Neural crest cell (in vitro differentiated cells): ENCODE data around the gene MC1R. TPM values are rescaled to one million over a fixed set of nuclear protein-coding genes. Genes with fewer than 3 reads are reported as not detected.
"Not testable (repeated sequence)": the region's sequence is repeated elsewhere in the genome, so short reads cannot be mapped to it uniquely, and the experiment has no call there.

Source experiments
- DNase-seq: peaks from one replicate; pipeline ENCODE4 v3.0.0; 2021; ENCODE audit warnings: low read depth, mixed read lengths, low spot score
- H3K27ac Mint-ChIP-seq: one replicate; pipeline ENCODE4 v1.8.0; 2021; ENCODE audit warnings: mild to moderate bottlenecking, mixed read lengths; ENCODE audit not compliant: unreplicated experiment
- H3K27me3 Mint-ChIP-seq: 2 replicates; pipeline ENCODE4 v1.8.0; 2021; ENCODE audit warnings: low read depth, mild to moderate bottlenecking, mixed read lengths
- H3K36me3 Mint-ChIP-seq: 2 replicates; pipeline ENCODE4 v1.8.0; 2021; ENCODE audit warnings: low read depth, mild to moderate bottlenecking, mixed read lengths
- H3K4me1 Mint-ChIP-seq: 2 replicates; pipeline ENCODE4 v1.8.0; 2021; ENCODE audit warnings: mixed read lengths
- H3K4me3 Mint-ChIP-seq: one replicate; pipeline ENCODE4 v1.8.0; 2021; ENCODE audit warnings: mild to moderate bottlenecking, mixed read lengths
- H3K9me3 Mint-ChIP-seq: 2 replicates; pipeline ENCODE4 v1.8.0; 2021; ENCODE audit warnings: mixed read lengths
- CTCF ChIP-seq: fragments of 200-600 bp; sonication (generic); conservative IDR thresholded peaks from 2 replicates; pipeline ENCODE4 v1.5.0; 2021; ENCODE audit warnings: antibody characterized with exemption, mild to moderate bottlenecking
- total RNA-seq: library from RNA; stranded (reverse); gene quantifications from 2 replicates; pipeline ENCODE4 v1.2.1, GENCODE V29; 2021

Gene MC1R
- total RNA-seq, 1 donor from 2014 or later: 8.3 TPM

- Mint-ChIP-seq H3K36me3 (peaks cover under 1% of the 10 kb centered on the region), H3K9me3 (no peaks in the 10 kb centered on the region), H3K4me3 (peak overlapping the region; percentile 96), H3K27me3 (peaks cover 11% of the 10 kb centered on the region), H3K27ac (no peak overlapping the region), H3K4me1 (peaks cover 27% of the 10 kb centered on the region)
- no peak for DNase-seq
- no peak for TF ChIP-seq CTCF
Measured at GRCh38 chr16:89924925-89925307, 6.3 kb downstream of the MC1R start.

GRCh38 chr16:89925596-89926079 lies 7.0 kb downstream of the MC1R start:
- Mint-ChIP-seq H3K36me3 (peaks cover 3% of the 10 kb centered on the region), H3K27me3 (peaks cover 11% of the 10 kb centered on the region), H3K9me3 (no peaks in the 10 kb centered on the region), H3K27ac (peak overlapping the region; percentile 86), H3K4me1 (peaks cover 24% of the 10 kb centered on the region), H3K4me3 (peak overlapping the region; percentile 96)
- TF ChIP-seq CTCF: no peak
- DNase-seq: no peak

GRCh38 chr16:89931305-89931896 lies 12.7 kb downstream of the MC1R start:
- Mint-ChIP-seq H3K27ac (no peak overlapping the region), H3K4me1 (peaks cover 5% of the 10 kb centered on the region), H3K27me3 (no peaks in the 10 kb centered on the region)

GRCh38 chr16:89931964-89932363 lies 13.3 kb downstream of the MC1R start:
- no peak overlapping the region for H3K27ac Mint-ChIP-seq
- DNase-seq: no peak
- H3K4me3 Mint-ChIP-seq: peak overlapping the region; percentile 76
- no peak for TF ChIP-seq CTCF
- peaks cover 5% of the 10 kb centered on the region for H3K4me1 Mint-ChIP-seq
- H3K27me3 Mint-ChIP-seq: no peaks in the 10 kb centered on the region
- peaks cover 21% of the 10 kb centered on the region for H3K36me3 Mint-ChIP-seq
- H3K9me3 Mint-ChIP-seq: no peaks in the 10 kb centered on the region

More at GRCh38 chr16:89931305-89931896, 12.7 kb downstream of the MC1R start:
- Mint-ChIP-seq H3K4me3 (peak overlapping the region; percentile 47), H3K36me3 (peaks cover 21% of the 10 kb centered on the region), H3K9me3 (no peaks in the 10 kb centered on the region)
- TF ChIP-seq CTCF: no peak
- no peak for DNase-seq

- H3K36me3 Mint-ChIP-seq: peaks cover 25% of the 10 kb centered on the region
- DNase-seq, H3K4me1 Mint-ChIP-seq, H3K9me3 Mint-ChIP-seq, H3K4me3 Mint-ChIP-seq, H3K27me3 Mint-ChIP-seq, H3K27ac Mint-ChIP-seq: not testable (repeated sequence)
Measured at GRCh38 chr16:89934019-89934418, 15.4 kb downstream of the MC1R start.
